Activated CD4-positive, alpha-beta T cell treated with anti-CD3 and anti-CD28 coated beads for 36 hours (primary cell): ENCODE data around the gene LRRC55. TPM values are rescaled to one million over a fixed set of nuclear protein-coding genes. Genes with fewer than 3 reads are reported as not detected.
"Not testable (repeated sequence)": the region's sequence is repeated elsewhere in the genome, so short reads cannot be mapped to it uniquely, and the experiment has no call there.

ENCODE experiments used
- ATAC-seq: fragments of 200-7000 bp; cut with Tn5 transposase; one replicate; pipeline ENCODE4 v1.10.0; 2021; ENCODE audit warnings: mild to moderate bottlenecking, moderate library complexity
- CTCF ChIA-PET: fragments of 350-600 bp; sonication (Branson Sonifier 250); formaldehyde crosslinking; loops from one replicate; lab custom pipeline; 2021; ENCODE audit warnings: antibody characterized with exemption; lab: Charles Lee
- POLR2A ChIA-PET: fragments of 350-600 bp; sonication (Branson Sonifier 250); formaldehyde crosslinking; loops from one replicate; lab custom pipeline; 2021; ENCODE audit warnings: antibody characterized with exemption, inconsistent platforms; lab: Charles Lee
- DNase-seq: peaks from one replicate; pipeline ENCODE4 v3.0.0-alpha.2; 2020
- H3K27ac Mint-ChIP-seq: one replicate; pipeline ENCODE4 v1.8.0; 2021; ENCODE audit warnings: mixed read lengths
- H3K27me3 Mint-ChIP-seq: one replicate; pipeline ENCODE4 v1.8.0; 2021; ENCODE audit warnings: mixed read lengths
- H3K36me3 Mint-ChIP-seq: one replicate; pipeline ENCODE4 v1.8.0; 2021; ENCODE audit warnings: low read depth, mixed read lengths
- H3K4me1 Mint-ChIP-seq: one replicate; pipeline ENCODE4 v1.8.0; 2021; ENCODE audit warnings: mixed read lengths
- H3K4me3 Mint-ChIP-seq: one replicate; pipeline ENCODE4 v1.8.0; 2021; ENCODE audit warnings: mild to moderate bottlenecking, moderate library complexity, mixed read lengths
- H3K9me3 Mint-ChIP-seq: one replicate; pipeline ENCODE4 v1.8.0; 2021; ENCODE audit warnings: low read depth, mixed read lengths
- intact Hi-C, 2 experiments: fragments of 100-400 bp; cut with DNase I in 1 of 2; cut with micrococcal nuclease in 1 of 2; formaldehyde crosslinking; loops; one replicate each; pipeline versions ENCODE4 v1.14.2 to v1.15.1; 2022 to 2024; cut with DNase I, micrococcal nuclease
- total RNA-seq, 2 experiments: library from RNA; stranded (reverse); gene quantifications; one replicate each; pipeline ENCODE4 v1.2.3, GENCODE V29; 2021

LRRC55 gene
- total RNA-seq, 2 experiments from 2014 or later: not detected

- intact Hi-C loops: no loop called here
Observed at GRCh38 chr11:57162179-57162898, 19.4 kb upstream of the LRRC55 start.

DNA sequence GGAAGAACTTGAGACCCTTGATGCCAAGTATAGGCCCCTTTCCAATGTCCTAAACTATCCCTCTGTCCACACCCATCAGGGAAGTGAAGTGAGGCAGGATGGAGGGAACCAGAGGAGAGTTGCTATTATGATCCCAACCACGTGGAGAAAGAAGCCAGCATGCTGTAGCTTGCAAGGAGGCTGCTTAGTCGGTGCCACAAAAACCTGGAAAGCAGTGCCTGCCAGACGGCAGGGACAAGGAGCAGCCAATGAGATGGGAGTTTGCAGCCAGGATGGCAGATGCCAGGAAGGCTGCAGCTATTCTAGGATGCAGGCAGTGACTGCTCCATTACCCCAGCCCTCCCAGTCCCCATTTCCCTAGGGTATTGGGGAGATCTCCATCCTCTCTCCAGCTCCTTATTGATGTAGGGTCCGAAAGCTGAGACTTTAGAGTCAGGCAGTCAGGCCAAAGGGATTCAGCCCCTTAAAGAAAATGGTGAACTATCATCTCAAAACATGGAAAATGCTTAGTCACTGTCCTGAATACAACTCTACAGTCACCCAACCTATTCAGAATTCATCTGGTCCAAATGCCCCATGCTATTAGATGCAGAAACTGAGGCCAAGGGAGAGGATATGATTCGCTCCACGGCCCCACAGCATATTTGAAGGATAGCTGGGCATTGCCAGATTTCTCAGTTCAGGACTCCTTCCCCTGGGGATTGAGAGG lies 18.4 kb upstream of the LRRC55 start:
- ATAC-seq (no peak), DNase-seq (no peak)
- CTCF ChIA-PET: no interaction called here
- POLR2A ChIA-PET: no interaction called here
- Mint-ChIP-seq H3K27ac (no peak overlapping the region), H3K4me3 (no peak overlapping the region), H3K36me3 (no peaks in the 10 kb centered on the region), H3K9me3 (no peaks in the 10 kb centered on the region), H3K27me3 (peaks cover 5% of the 10 kb centered on the region), H3K4me1 (no peaks in the 10 kb centered on the region)
- intact Hi-C loops: no loop called here

More at GRCh38 chr11:57162179-57162898, 19.4 kb upstream of the LRRC55 start:
- DNase-seq (no peak), ATAC-seq (no peak)
- Mint-ChIP-seq H3K4me3 (no peak overlapping the region), H3K27ac (no peak overlapping the region), H3K9me3 (no peaks in the 10 kb centered on the region), H3K4me1 (no peaks in the 10 kb centered on the region), H3K36me3 (no peaks in the 10 kb centered on the region), H3K27me3 (peaks cover 8% of the 10 kb centered on the region)
- ChIA-PET POLR2A (no interaction called here), CTCF (no interaction called here)

GRCh38 chr11:57164317-57164716 lies 17.4 kb upstream of the LRRC55 start:
- H3K27ac Mint-ChIP-seq: no peak overlapping the region
- no peaks in the 10 kb centered on the region for H3K9me3 Mint-ChIP-seq
- peaks cover 5% of the 10 kb centered on the region for H3K27me3 Mint-ChIP-seq
- no peak for DNase-seq
- ChIA-PET CTCF (no interaction called here), POLR2A (no interaction called here)
- no peaks in the 10 kb centered on the region for H3K4me1 Mint-ChIP-seq
- no peak overlapping the region for H3K4me3 Mint-ChIP-seq
- no peaks in the 10 kb centered on the region for H3K36me3 Mint-ChIP-seq
- no peak for ATAC-seq
- intact Hi-C loops: no loop called here

DNA sequence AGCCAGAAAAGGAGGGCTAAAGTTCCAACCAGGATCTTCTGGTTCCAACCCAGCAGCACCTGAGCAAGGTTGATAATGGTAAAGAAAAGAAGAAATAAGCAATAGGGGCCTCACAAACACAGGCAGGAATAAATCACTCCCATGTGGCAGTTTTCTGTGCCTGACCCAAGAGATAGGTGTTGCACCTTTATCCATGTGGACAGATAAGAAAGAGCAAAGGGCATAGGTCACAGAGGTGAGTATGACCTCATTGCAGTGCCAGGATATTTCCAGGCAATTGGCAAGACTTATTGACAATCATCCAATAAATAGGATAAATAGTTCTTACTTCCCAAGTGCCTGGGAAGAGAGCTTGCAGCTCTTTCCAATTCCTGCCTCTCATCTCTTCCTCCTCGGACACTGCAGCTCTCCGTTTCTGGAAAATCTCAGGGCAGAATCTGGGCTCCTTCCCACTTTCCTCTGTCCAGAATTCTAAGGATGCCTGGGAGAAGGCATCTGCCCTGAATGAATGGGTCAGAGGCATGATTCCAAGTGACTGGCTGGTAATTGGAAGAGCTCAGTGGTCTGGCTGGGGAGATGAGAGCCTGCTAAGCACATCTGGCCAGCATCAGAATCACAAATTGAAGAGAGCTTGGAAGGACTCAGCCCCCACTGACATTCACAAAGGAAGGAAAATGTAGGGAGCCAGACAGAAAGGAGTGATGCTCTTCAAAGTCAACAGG lies 14.5 kb upstream of the LRRC55 start:
- no peak overlapping the region for H3K4me3 Mint-ChIP-seq
- no peaks in the 10 kb centered on the region for H3K36me3 Mint-ChIP-seq
- no peaks in the 10 kb centered on the region for H3K9me3 Mint-ChIP-seq
- ChIA-PET CTCF (no interaction called here), POLR2A (no interaction called here)
- intact Hi-C loops: no loop called here
- ATAC-seq (no peak), DNase-seq (no peak)
- H3K27ac Mint-ChIP-seq: no peak overlapping the region
- H3K27me3 Mint-ChIP-seq: peaks cover 2% of the 10 kb centered on the region
- no peaks in the 10 kb centered on the region for H3K4me1 Mint-ChIP-seq

DNA sequence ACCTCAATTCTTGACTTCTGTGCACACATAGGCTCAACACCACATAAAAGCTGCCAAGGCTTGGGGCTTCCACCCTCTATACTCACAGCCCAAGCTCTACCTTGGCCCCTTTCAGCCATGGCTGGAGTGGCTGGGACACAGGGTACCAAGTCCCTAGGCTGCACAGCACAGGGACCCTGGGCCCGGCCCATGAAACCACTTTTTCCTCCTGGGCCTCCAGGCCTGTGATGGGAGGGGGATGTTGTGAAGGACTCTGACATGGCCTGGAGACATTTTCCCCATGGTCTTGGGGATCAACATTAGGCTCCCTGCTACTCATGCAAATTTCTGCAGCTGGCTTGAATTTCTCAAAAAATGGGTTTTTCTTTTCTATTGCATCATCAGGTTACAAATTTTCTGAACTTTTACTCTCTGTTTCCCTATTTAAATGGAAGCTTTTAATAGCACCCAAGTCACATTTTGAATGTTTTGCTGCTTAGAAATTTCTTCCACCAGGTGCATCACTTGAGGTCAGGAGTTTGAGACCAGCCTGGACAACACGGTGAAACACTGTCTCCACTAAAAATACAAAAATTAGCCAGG lies 11.9 kb upstream of the LRRC55 start:
- ATAC-seq, DNase-seq, H3K4me3 Mint-ChIP-seq, H3K9me3 Mint-ChIP-seq, H3K27ac Mint-ChIP-seq, intact Hi-C loops, H3K4me1 Mint-ChIP-seq, POLR2A ChIA-PET, H3K36me3 Mint-ChIP-seq, H3K27me3 Mint-ChIP-seq: not testable (repeated sequence)
- CTCF ChIA-PET: interaction anchor here (0.7 kb wide), 1 partner anchor 84 kb away, joined by 3 read pairs; no protein-coding TSS in a partner anchor

DNA sequence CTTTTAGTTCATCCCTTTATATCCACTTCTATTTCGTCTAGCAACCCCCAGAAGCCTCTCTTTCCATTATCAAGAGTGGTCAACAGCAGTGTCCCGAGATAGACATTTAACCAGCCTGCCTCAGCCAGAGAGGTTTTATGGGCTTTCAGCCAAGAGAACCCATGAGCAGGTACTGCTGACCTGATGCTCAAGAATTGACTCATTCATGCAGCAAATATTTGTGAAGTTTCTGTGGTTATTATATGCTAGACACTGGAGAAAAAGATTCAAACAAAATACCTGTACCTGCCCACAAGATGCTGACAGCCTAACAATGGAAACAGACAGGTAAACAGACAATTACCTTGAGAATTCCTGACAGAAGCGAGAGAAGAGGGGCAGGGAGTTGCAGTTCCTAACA lies 9.7 kb upstream of the LRRC55 start:
- Mint-ChIP-seq H3K4me1 (no peaks in the 10 kb centered on the region), H3K27ac (no peak overlapping the region), H3K27me3 (peaks cover 10% of the 10 kb centered on the region), H3K9me3 (no peaks in the 10 kb centered on the region), H3K4me3 (no peak overlapping the region), H3K36me3 (no peaks in the 10 kb centered on the region)
- intact Hi-C loops: no loop called here
- ChIA-PET CTCF (no interaction called here), POLR2A (no interaction called here)
- ATAC-seq: no peak
- DNase-seq: no peak

- CTCF ChIA-PET: interaction anchor here (0.8 kb wide), 1 partner anchor 74 kb away, joined by 4 read pairs; no protein-coding TSS in a partner anchor
- H3K9me3 Mint-ChIP-seq: no peaks in the 10 kb centered on the region
- no peaks in the 10 kb centered on the region for H3K4me1 Mint-ChIP-seq
- no peaks in the 10 kb centered on the region for H3K36me3 Mint-ChIP-seq
- no peak overlapping the region for H3K27ac Mint-ChIP-seq
- POLR2A ChIA-PET: no interaction called here
- ATAC-seq (no peak), DNase-seq (no peak)
- H3K27me3 Mint-ChIP-seq: peaks cover 19% of the 10 kb centered on the region
- intact Hi-C loops: no loop called here
- no peak overlapping the region for H3K4me3 Mint-ChIP-seq
Observed at GRCh38 chr11:57174656-57175055, 7.1 kb upstream of the LRRC55 start.

GRCh38 chr11:57175478-57175877 lies 6.3 kb upstream of the LRRC55 start:
- Mint-ChIP-seq H3K4me3 (no peak overlapping the region), H3K9me3 (no peaks in the 10 kb centered on the region), H3K36me3 (no peaks in the 10 kb centered on the region), H3K4me1 (peaks cover 4% of the 10 kb centered on the region), H3K27me3 (peaks cover 25% of the 10 kb centered on the region), H3K27ac (no peak overlapping the region)
- POLR2A ChIA-PET: no interaction called here
- intact Hi-C loops: no loop called here
- DNase-seq: no peak
- CTCF ChIA-PET: no interaction called here
- ATAC-seq: no peak

DNA sequence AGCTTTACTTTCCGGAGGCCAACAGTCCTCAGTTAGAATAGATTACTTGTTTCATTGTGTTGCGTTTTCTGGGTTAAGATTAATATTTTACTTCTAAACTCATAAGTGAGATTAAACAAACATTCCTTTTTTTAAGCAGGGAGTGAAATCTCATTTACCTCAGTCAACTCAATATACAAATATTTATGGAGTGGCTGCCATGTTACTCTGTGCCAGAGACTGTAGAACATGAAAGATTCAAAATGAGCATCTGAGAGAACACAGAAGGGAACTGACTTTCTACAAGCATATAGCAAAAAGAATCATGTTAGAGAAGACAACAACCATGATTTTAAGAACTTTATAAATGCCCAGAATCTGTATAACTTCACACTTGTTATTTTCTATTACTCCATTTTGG lies 3.4 kb upstream of the LRRC55 start:
- Mint-ChIP-seq H3K36me3 (no peaks in the 10 kb centered on the region), H3K9me3 (no peaks in the 10 kb centered on the region), H3K27ac (no peak overlapping the region), H3K4me3 (no peak overlapping the region), H3K27me3 (peaks cover 34% of the 10 kb centered on the region), H3K4me1 (peaks cover 4% of the 10 kb centered on the region)
- POLR2A ChIA-PET: no interaction called here
- no peak for ATAC-seq
- CTCF ChIA-PET: interaction anchor here (0.6 kb wide), 1 partner anchor 98 kb away, joined by 3 read pairs; no protein-coding TSS in a partner anchor
- no peak for DNase-seq
- intact Hi-C loops: no loop called here

- no peak overlapping the region for H3K4me3 Mint-ChIP-seq
- ATAC-seq: no peak
- no peak for DNase-seq
- H3K4me1 Mint-ChIP-seq: peaks cover 4% of the 10 kb centered on the region
- ChIA-PET POLR2A (no interaction called here), CTCF (no interaction called here)
- H3K36me3 Mint-ChIP-seq: no peaks in the 10 kb centered on the region
- H3K27ac Mint-ChIP-seq: no peak overlapping the region
- no peaks in the 10 kb centered on the region for H3K9me3 Mint-ChIP-seq
- intact Hi-C loops: no loop called here
- peaks cover 32% of the 10 kb centered on the region for H3K27me3 Mint-ChIP-seq
Observed at GRCh38 chr11:57179681-57180080, 2.1 kb upstream of the LRRC55 start.

GRCh38 chr11:57180081-57180561 lies 1.6 kb upstream of the LRRC55 start:
- peaks cover 31% of the 10 kb centered on the region for H3K27me3 Mint-ChIP-seq
- POLR2A ChIA-PET: no interaction called here
- peaks cover 4% of the 10 kb centered on the region for H3K4me1 Mint-ChIP-seq
- ATAC-seq (no peak), DNase-seq (no peak)
- intact Hi-C loops: no loop called here
- CTCF ChIA-PET: no interaction called here
- H3K36me3 Mint-ChIP-seq: no peaks in the 10 kb centered on the region
- no peak overlapping the region for H3K27ac Mint-ChIP-seq
- H3K9me3 Mint-ChIP-seq: no peaks in the 10 kb centered on the region
- no peak overlapping the region for H3K4me3 Mint-ChIP-seq
